HG03469 (cell line): ENCODE measurements around the gene SMIM11.
"Not testable (repeated sequence)": the region's sequence is repeated elsewhere in the genome, so short reads cannot be mapped to it uniquely, and the experiment has no call there.

Source experiments
- ATAC-seq: cut with Tn5 transposase; IDR thresholded peaks from one replicate; pipeline ENCODE4 v1.9.1; 2021; ENCODE audit warnings: mild to moderate bottlenecking, moderate library complexity, moderate number of reproducible peaks; ENCODE audit not compliant: unreplicated experiment

Gene SMIM11

DNA sequence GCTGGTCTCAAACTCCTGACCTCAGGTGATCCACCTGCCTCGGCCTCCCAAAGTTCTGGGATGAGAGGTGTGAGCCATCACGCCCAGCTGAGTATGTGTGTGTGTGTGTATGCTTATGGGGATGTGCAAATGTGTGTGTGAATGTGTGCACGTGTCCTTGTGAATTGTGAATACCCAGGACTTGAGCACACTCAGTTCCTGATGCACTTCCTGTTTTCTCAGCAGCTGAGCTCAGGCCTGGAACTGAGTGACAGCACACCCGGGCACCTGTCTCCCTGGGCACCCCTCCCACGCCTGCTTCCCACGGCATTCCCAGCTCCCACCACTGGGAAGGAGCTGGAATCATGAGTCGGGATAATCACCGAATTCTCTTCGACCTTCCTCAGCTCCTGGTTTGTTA is 32.0 kb downstream of the SMIM11 start:
- not testable (repeated sequence) for ATAC-seq

DNA sequence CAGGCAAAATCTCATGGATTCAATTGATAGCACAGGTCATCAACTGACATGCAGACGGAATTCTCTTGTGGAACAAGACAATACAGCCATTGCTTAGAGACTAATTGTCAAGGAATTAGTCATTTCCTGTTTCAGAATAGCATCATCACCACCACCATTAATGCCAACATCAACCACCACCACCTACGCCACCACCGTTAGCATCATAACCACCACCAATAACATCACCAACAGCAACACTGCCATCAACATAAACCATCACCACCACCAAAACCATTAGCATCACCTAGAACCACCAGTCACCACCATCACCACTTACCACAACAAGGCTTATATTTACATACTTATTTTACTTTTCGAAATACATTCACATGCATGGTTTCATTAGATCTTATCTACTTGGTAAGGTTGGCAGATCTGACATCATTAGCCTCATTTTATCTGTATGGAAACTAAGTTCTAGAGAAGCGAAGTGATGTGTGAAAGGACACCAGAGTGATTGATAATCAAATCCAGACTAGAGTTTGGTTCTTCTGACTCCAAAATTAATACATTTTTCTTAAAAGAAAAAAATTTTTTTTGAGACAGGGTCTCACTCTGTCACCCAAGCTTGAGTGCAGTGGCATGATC is 42.3 kb downstream of the SMIM11 start:
- ATAC-seq: not testable (repeated sequence)

DNA sequence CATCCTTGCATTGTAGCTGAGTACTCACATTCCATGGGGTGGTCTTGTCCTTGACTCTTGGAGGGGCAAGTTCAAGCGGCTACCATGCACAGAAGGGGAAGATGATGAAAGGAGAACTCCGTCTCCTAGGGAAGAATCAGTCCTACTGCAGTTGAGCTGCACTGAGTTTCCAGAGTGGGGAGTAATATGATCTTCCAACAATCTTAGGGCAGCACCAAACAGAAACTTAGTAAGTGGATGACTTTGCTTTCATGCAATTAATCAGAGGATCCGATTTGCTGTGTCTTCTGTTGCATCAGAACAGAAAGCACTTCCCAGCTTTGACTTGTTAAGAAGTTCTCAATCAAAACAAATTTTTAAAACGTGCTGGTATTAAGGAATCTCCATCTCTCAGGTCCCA is 48.5 kb downstream of the SMIM11 start, which contains the start of gene SMIM34:
Gene SMIM34 (minus strand): TSS at position 147 of the 400 bp plus-strand sequence. CDS start 112 bp downstream, at position 35.
- not testable (repeated sequence) for ATAC-seq

DNA sequence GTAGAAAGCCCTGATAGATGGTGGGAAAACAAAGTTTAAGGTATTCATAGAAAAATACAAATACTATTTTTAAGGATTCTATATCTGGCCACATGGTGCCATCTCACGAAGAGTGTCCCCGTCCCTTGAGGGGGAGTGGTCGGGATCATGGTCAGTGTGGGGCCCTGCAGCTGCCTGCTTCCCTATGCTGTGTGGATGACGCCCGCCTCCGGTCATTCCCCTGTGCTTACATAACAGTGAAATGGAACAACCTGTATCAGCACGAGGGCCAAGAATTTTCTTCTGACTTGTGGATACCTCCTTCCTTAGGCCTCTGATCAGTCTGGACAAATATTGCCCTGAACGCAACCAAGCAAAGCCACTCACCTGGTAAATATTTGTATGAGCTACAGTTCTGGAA is 52.0 kb downstream of the SMIM11 start:
- ATAC-seq: not testable (repeated sequence)

DNA sequence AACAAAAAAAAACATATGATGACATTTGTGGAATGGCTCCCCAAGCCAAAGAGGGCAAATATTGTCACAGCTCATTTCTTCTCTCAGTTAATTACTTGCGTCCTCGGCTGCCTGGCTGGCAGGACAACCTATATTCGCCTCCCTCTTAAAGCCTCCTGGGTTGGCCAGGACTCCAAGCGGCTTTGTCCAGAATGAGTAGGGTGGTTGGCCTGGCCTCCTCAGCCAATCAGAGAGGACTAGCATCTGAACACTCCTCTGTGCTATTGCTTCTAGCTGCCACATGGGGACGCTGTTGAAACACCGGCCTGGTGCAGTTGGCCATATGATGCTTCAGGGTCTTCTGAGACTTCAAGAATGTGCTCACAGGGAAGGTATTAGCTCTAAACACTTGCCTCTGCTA is 53.1 kb downstream of the SMIM11 start:
- ATAC-seq: not testable (repeated sequence)

DNA sequence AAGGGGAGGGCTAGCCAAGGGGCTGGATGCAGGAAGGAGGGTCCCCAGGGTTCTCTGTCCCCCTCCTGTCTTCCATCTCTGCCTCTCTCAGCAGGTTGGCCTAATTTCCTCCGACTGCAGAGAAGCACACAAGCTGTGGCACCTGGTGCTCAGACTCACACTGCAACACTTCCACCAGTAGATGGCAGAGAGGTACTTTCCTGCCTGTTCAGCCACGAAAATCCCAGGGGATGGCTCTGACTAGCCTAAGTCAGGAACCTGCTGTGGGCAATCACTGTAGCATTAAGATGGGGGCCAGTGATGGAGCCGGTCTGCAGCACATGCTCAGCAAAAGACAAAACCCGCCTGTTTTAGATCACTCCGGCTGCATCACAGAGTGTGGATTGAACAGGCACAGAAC is 54.4 kb downstream of the SMIM11 start:
- ATAC-seq: not testable (repeated sequence)
